ENCODE results near the gene SLIT1.

DNA sequence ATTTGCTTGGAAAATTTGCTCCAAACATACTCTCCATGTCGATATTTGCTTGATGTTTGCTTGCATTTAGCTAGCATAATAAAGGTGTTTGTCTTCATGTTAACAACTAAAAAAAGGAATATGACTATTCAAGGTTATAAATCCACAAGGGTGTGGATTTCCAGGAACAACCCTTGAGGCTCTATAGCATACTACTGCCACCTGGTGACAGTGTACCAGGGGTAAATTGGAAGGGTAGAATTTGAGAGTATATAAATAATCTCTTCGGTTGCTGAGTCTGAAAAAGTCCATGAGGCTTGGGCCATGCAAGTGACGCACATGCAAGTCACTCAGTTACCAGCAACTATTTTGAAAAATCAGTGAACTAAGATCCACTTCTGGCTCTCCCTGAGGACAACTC is 68.4 kb downstream of the SLIT1 start:
- TF ChIP-seq, protein P1, sequence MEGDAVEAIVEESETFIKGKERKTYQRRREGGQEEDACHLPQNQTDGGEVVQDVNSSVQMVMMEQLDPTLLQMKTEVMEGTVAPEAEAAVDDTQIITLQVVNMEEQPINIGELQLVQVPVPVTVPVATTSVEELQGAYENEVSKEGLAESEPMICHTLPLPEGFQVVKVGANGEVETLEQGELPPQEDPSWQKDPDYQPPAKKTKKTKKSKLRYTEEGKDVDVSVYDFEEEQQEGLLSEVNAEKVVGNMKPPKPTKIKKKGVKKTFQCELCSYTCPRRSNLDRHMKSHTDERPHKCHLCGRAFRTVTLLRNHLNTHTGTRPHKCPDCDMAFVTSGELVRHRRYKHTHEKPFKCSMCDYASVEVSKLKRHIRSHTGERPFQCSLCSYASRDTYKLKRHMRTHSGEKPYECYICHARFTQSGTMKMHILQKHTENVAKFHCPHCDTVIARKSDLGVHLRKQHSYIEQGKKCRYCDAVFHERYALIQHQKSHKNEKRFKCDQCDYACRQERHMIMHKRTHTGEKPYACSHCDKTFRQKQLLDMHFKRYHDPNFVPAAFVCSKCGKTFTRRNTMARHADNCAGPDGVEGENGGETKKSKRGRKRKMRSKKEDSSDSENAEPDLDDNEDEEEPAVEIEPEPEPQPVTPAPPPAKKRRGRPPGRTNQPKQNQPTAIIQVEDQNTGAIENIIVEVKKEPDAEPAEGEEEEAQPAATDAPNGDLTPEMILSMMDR (IDR thresholded peaks at IDR 0.05): peak in 1 of 6 experiments; percentile 5
- TF ChIP-seq POLR2A (IDR thresholded peaks at IDR 0.05): no peak

All from thyroid gland (tissue), 4 donors.